DMS79 treated with DMSO at 0.1 percent for 48 hours (cell line): ENCODE measurements around the gene PSMD2.
"Not testable (repeated sequence)": the region's sequence is repeated elsewhere in the genome, so short reads cannot be mapped to it uniquely, and the experiment has no call there.

ENCODE experiments used
- DNase-seq: peaks from one replicate; lab custom pipeline; 2025; lab: John Stamatoyannopoulos, UW

Gene PSMD2

GRCh38 chr3:184298759-184299487 lies at the start of gene PSMD2:
PSMD2 (plus strand) TSS chr3:184299241; CDS start chr3:184299267, 26 bp downstream.
- peak; percentile 95 for DNase-seq

- peak; percentile 97 for DNase-seq
These were observed 49.5 kb upstream of the PSMD2 start, which contains the start of gene EEF1AKMT4 for GRCh38 chr3:184249412-184250166. EEF1AKMT4 (plus strand) TSS chr3:184249672; CDS start chr3:184249695, 23 bp downstream.

GRCh38 chr3:184250167-184250828 lies 48.7 kb upstream of the PSMD2 start:
- peak; percentile 96 for DNase-seq

GRCh38 chr3:184255291-184256039 lies 43.6 kb upstream of the PSMD2 start:
- no peak for DNase-seq

GRCh38 chr3:184257083-184257915 lies 41.7 kb upstream of the PSMD2 start:
- no peak for DNase-seq

- DNase-seq: no peak
These were observed 40.1 kb upstream of the PSMD2 start for GRCh38 chr3:184258926-184259325.

GRCh38 chr3:184259396-184259877 lies 39.6 kb upstream of the PSMD2 start:
- peak; percentile 9 for DNase-seq

GRCh38 chr3:184259878-184260723 lies 38.9 kb upstream of the PSMD2 start:
- peak; percentile 24 for DNase-seq

GRCh38 chr3:184260724-184261269 lies 38.2 kb upstream of the PSMD2 start:
- no peak for DNase-seq

GRCh38 chr3:184261270-184261853 lies 37.7 kb upstream of the PSMD2 start, which contains the start of gene CAMK2N2:
CAMK2N2 (minus strand) TSS chr3:184261553; CDS start chr3:184261285, 268 bp downstream.
- DNase-seq: peak; percentile 82

- peak; percentile 82 for DNase-seq
These were observed 36.9 kb upstream of the PSMD2 start for GRCh38 chr3:184261854-184262763.

- DNase-seq: no peak
These were observed 36.3 kb upstream of the PSMD2 start for GRCh38 chr3:184262764-184263179.

- DNase-seq: not testable (repeated sequence)
These were observed 31.8 kb upstream of the PSMD2 start for GRCh38 chr3:184267249-184267648.

- no peak for DNase-seq
These were observed 26.8 kb upstream of the PSMD2 start for GRCh38 chr3:184272269-184272668.

GRCh38 chr3:184275381-184275701 lies 23.7 kb upstream of the PSMD2 start:
- no peak for DNase-seq

- peak; percentile 9 for DNase-seq
These were observed 22.8 kb upstream of the PSMD2 start, which contains the start of gene ECE2 for GRCh38 chr3:184275961-184276910. ECE2 (plus strand) TSS chr3:184276022; CDS start chr3:184276154, 132 bp downstream.

GRCh38 chr3:184277366-184277765 lies 21.7 kb upstream of the PSMD2 start:
- DNase-seq: no peak
